Measurements from ENCODE around the gene NUDCD2.
"Not testable (repeated sequence)": the region's sequence is repeated elsewhere in the genome, so short reads cannot be mapped to it uniquely, and the experiment has no call there.

The NUDCD2 gene

GRCh38 chr5:163467682-163468081 lies 7.8 kb upstream of the NUDCD2 start:
- no peak for DNase-seq (ENCODE audit: low read depth)

GRCh38 chr5:163463063-163463435 lies 3.1 kb upstream of the NUDCD2 start:
- no peak for DNase-seq (ENCODE audit: low read depth)

- no peak for DNase-seq (ENCODE audit: low read depth)
Measured at GRCh38 chr5:163460562-163461171, 765 bp upstream of the NUDCD2 start, which contains the start of gene HMMR. Gene HMMR, plus strand, starts transcription at chr5:163460632. Its CDS starts 61 bp downstream, at chr5:163460693.

- DNase-seq (ENCODE audit: low read depth) = no peak
Measured at GRCh38 chr5:163459462-163459818, 462 bp downstream of the NUDCD2 start.

GRCh38 chr5:163458778-163459385 lies 1.0 kb downstream of the NUDCD2 start:
- DNase-seq (ENCODE audit: low read depth) = no peak

- no peak for DNase-seq (ENCODE audit: low read depth)
Measured at GRCh38 chr5:163456840-163457239, 3.1 kb downstream of the NUDCD2 start.

- DNase-seq (ENCODE audit: low read depth) = no peak
Measured at GRCh38 chr5:163456029-163456589, 3.8 kb downstream of the NUDCD2 start.

- DNase-seq (ENCODE audit: low read depth) = not testable (repeated sequence)
Measured at GRCh38 chr5:163455406-163455805, 4.5 kb downstream of the NUDCD2 start.

- no peak for DNase-seq (ENCODE audit: low read depth)
Measured at GRCh38 chr5:163453705-163454104, 6.2 kb downstream of the NUDCD2 start.

- no peak for DNase-seq (ENCODE audit: low read depth)
Measured at GRCh38 chr5:163451489-163451888, 8.4 kb downstream of the NUDCD2 start.

GRCh38 chr5:163448491-163448890 lies 11.4 kb downstream of the NUDCD2 start:
- no peak for DNase-seq (ENCODE audit: low read depth)

- no peak for DNase-seq (ENCODE audit: low read depth)
Measured at GRCh38 chr5:163447875-163448274, 12.0 kb downstream of the NUDCD2 start.

GRCh38 chr5:163447191-163447590 lies 12.7 kb downstream of the NUDCD2 start:
- no peak for DNase-seq (ENCODE audit: low read depth)

GRCh38 chr5:163445345-163445744 lies 14.6 kb downstream of the NUDCD2 start:
- no peak for DNase-seq (ENCODE audit: low read depth)

GRCh38 chr5:163444526-163444925 lies 15.4 kb downstream of the NUDCD2 start:
- no peak for DNase-seq (ENCODE audit: low read depth)

GRCh38 chr5:163440954-163441353 lies 18.9 kb downstream of the NUDCD2 start:
- DNase-seq (ENCODE audit: low read depth) = no peak

- DNase-seq (ENCODE audit: low read depth) = no peak
Measured at GRCh38 chr5:163439092-163439425, 20.8 kb downstream of the NUDCD2 start.

GRCh38 chr5:163437309-163438182 lies 22.4 kb downstream of the NUDCD2 start, which contains the start of gene CCNG1:
Gene CCNG1, plus strand, starts transcription at chr5:163437595. Its CDS starts 1,662 bp downstream, at chr5:163439257.
- DNase-seq (ENCODE audit: low read depth) = peak; percentile 69

GRCh38 chr5:163437011-163437308 lies 22.9 kb downstream of the NUDCD2 start:
- no peak for DNase-seq (ENCODE audit: low read depth)

- no peak for DNase-seq (ENCODE audit: low read depth)
Measured at GRCh38 chr5:163436515-163436914, 23.4 kb downstream of the NUDCD2 start.

- no peak for DNase-seq (ENCODE audit: low read depth)
Measured at GRCh38 chr5:163434401-163434866, 25.5 kb downstream of the NUDCD2 start.

- DNase-seq (ENCODE audit: low read depth) = no peak
Measured at GRCh38 chr5:163433271-163433670, 26.6 kb downstream of the NUDCD2 start.

GRCh38 chr5:163432544-163432943 lies 27.4 kb downstream of the NUDCD2 start:
- no peak for DNase-seq (ENCODE audit: low read depth)
